HCT116 (cell line): Measurements from ENCODE around the gene PDLIM7. TPM values are rescaled to one million over a fixed set of nuclear protein-coding genes. Genes with fewer than 3 reads are reported as not detected.

Source experiments
- ATAC-seq: fragments of 200-7000 bp; cut with Tn5 transposase; 2 replicates; pipeline ENCODE4 v1.9.1; 2020; ENCODE audit warnings: mild to moderate bottlenecking, moderate library complexity
- BruUV-seq: library from RNA; stranded (reverse); fragments of 400-500 nt; replicated peaks from 2 replicates; lab custom pipeline; 2021; lab: Mats Ljungman, UMichigan
- CTCF ChIA-PET: fragments of 300-600 bp; sonication (Branson Sonifier 250); formaldehyde crosslinking; loops from one replicate; lab custom pipeline; 2021; ENCODE audit warnings: antibody characterized with exemption; lab: Charles Lee
- POLR2A ChIA-PET: fragments of 300-600, 350-600 bp; sonication (Branson Sonifier 250); formaldehyde crosslinking; loops from one replicate; lab custom pipeline; 2021; ENCODE audit warnings: antibody characterized with exemption; lab: Charles Lee
- RAD21 ChIA-PET, 2 experiments: fragments of 300-600 bp; sonication (Branson Sonifier 250); formaldehyde crosslinking; loops; one replicate each; lab custom pipeline; 2023; ENCODE audit warnings: low total read pairs in 2 of 2; ENCODE audit not compliant: uncharacterized antibody in 2 of 2, unreplicated experiment in 2 of 2, low non-redundant PET in 1 of 2; lab: Charles Lee
- DNase-seq: peaks from one replicate; pipeline ENCODE4 v3.0.0-alpha.2; 2010; ENCODE audit warnings: low read depth, low spot score
- H2AFZ ChIP-seq: fragments of 200-600 bp; shearing (Covaris generic), sonication (generic); 2 replicates; pipeline ENCODE4 v1.6.1; 2017; ENCODE audit warnings: low read depth, mixed run types, mixed read lengths, antibody characterized with exemption, low read length; ENCODE audit not compliant: poor library complexity, severe bottlenecking
- H3K27ac ChIP-seq: 2 replicates; pipeline ENCODE4 v1.5.1; 2012; ENCODE audit warnings: low read depth, low read length
- H3K27me3 ChIP-seq: fragments of 200-600 bp; sonication (generic); 2 replicates; pipeline ENCODE4 v1.6.1; 2016; ENCODE audit warnings: mixed run types, low read length, mixed read lengths; ENCODE audit not compliant: insufficient read depth
- H3K36me3 ChIP-seq, 2 experiments: fragments of 200-500 bp in 1 of 2; fragments of 200-600 bp in 1 of 2; sonication (Bioruptor generic) in 1 of 2; sonication (generic) in 1 of 2; 2 replicates each; pipeline versions ENCODE4 v1.5.1 to v1.6.1; 2014 to 2016; ENCODE audit warnings: low read length in 2 of 2, inconsistent platforms in 1 of 2, mixed read lengths in 1 of 2, mixed run types in 1 of 2; ENCODE audit not compliant: insufficient read depth in 2 of 2, control insufficient read depth in 1 of 2
- H3K4me1 ChIP-seq, 2 experiments: fragments of 200-600 bp in 1 of 2; sonication (generic) in 1 of 2; 2 replicates each; pipeline versions ENCODE4 v1.5.1 to v1.6.1; 2012 to 2017; ENCODE audit warnings: low read length in 2 of 2, inconsistent platforms in 1 of 2, mild to moderate bottlenecking in 1 of 2, mixed read lengths in 1 of 2, mixed run types in 1 of 2, moderate library complexity in 1 of 2; ENCODE audit not compliant: insufficient read depth in 2 of 2, control insufficient read depth in 1 of 2
- H3K4me2 ChIP-seq: fragments of 200-600 bp; sonication (generic); 2 replicates; pipeline ENCODE4 v1.6.1; 2017; ENCODE audit warnings: mixed run types, low read length, mixed read lengths
- H3K4me3 ChIP-seq, 2 experiments: fragments of 200-600 bp in 1 of 2; sonication (generic) in 1 of 2; replicated peaks in 1 of 2; 2 replicates each; pipeline ENCODE4 v1.5.1; 2011 to 2016; ENCODE audit warnings: low read length in 2 of 2, control low read depth in 1 of 2, low read depth in 1 of 2, mild to moderate bottlenecking in 1 of 2, mixed read lengths in 1 of 2, mixed run types in 1 of 2
- H3K79me2 ChIP-seq: fragments of 200-600 bp; sonication (generic); 2 replicates; pipeline ENCODE4 v1.6.1; 2017; ENCODE audit warnings: mild to moderate bottlenecking, mixed run types, low read length, moderate library complexity, mixed read lengths; ENCODE audit not compliant: insufficient read depth
- H3K9ac ChIP-seq: fragments of 200-600 bp; sonication (generic); 2 replicates; pipeline ENCODE4 v1.6.1; 2016; ENCODE audit warnings: low read length, mixed read lengths
- H3K9me2 ChIP-seq: fragments of 200-600 bp; sonication (generic), shearing (Covaris generic); 2 replicates; pipeline ENCODE4 v1.6.1; 2017; ENCODE audit warnings: mixed run types, mild to moderate bottlenecking, moderate library complexity; ENCODE audit not compliant: insufficient read depth
- H3K9me3 ChIP-seq, 2 experiments: fragments of 200-500 bp in 1 of 2; fragments of 200-600 bp in 1 of 2; sonication (Bioruptor generic) in 1 of 2; sonication (generic) in 1 of 2; 2 replicates each; pipeline ENCODE4 v1.6.1; 2014 to 2017; ENCODE audit warnings: low read length in 2 of 2, mixed read lengths in 2 of 2, inconsistent platforms in 1 of 2, low read depth in 1 of 2, mild to moderate bottlenecking in 1 of 2, mixed run types in 1 of 2, moderate library complexity in 1 of 2; ENCODE audit not compliant: control insufficient read depth in 1 of 2, insufficient read depth in 1 of 2
- H4K20me1 ChIP-seq: fragments of 200-600 bp; sonication (generic), shearing (Covaris generic); 2 replicates; pipeline ENCODE4 v1.6.1; 2017; ENCODE audit warnings: mixed run types, mild to moderate bottlenecking, moderate library complexity; ENCODE audit not compliant: insufficient read depth
- ATF3 ChIP-seq: IDR thresholded peaks from 2 replicates; pipeline ENCODE4 v1.6.1; 2012
- CTCF ChIP-seq, 3 experiments: fragments of 200-600 bp in 1 of 3; sonication (generic) in 1 of 3; IDR thresholded peaks in 2 of 3; conservative IDR thresholded peaks in 1 of 3; 2 replicates each; pipeline ENCODE4 v1.5.1; 2012 to 2017; ENCODE audit warnings: low read depth in 2 of 3, low read length in 2 of 3, antibody characterized with exemption in 1 of 3, borderline replicate concordance in 1 of 3, control low read depth in 1 of 3, mild to moderate bottlenecking in 1 of 3, mixed read lengths in 1 of 3, mixed run types in 1 of 3, moderate library complexity in 1 of 3; ENCODE audit not compliant: insufficient read depth in 1 of 3
- ELF1 ChIP-seq: IDR thresholded peaks from 2 replicates; pipeline ENCODE4 v1.6.1; 2012; ENCODE audit warnings: low read depth, borderline replicate concordance
- EZH2 ChIP-seq: fragments of 200-600 bp; sonication (generic); IDR thresholded peaks from 2 replicates; pipeline ENCODE4 v1.6.1; 2017; ENCODE audit warnings: antibody characterized with exemption, mixed run types
- EZH2phosphoT487 ChIP-seq: fragments of 200-600 bp; IDR thresholded peaks from 2 replicates; pipeline ENCODE4 v1.6.1; 2018; ENCODE audit warnings: antibody characterized with exemption, borderline replicate concordance
- FOSL1 ChIP-seq: IDR thresholded peaks from 2 replicates; pipeline ENCODE4 v1.6.1; 2012; ENCODE audit warnings: low read depth
- MAX ChIP-seq: IDR thresholded peaks from 2 replicates; pipeline ENCODE4 v1.6.1; 2012
- POLR2A ChIP-seq: IDR thresholded peaks from 2 replicates; pipeline ENCODE4 v1.7.0; 2011; ENCODE audit warnings: borderline replicate concordance; ENCODE audit not compliant: insufficient read depth, insufficient read length; ENCODE audit errors: extremely low read depth
- POLR2AphosphoS5 ChIP-seq: IDR thresholded peaks from 2 replicates; pipeline ENCODE4 v1.6.1; 2011; ENCODE audit warnings: mild to moderate bottlenecking, low read depth, low read length, moderate library complexity
- RAD21 ChIP-seq: IDR thresholded peaks from 2 replicates; pipeline ENCODE4 v1.6.1; 2012; ENCODE audit warnings: low read depth, mild to moderate bottlenecking
- REST ChIP-seq: IDR thresholded peaks from 2 replicates; pipeline ENCODE4 v1.6.1; 2012; ENCODE audit warnings: low read depth
- SP1 ChIP-seq: IDR thresholded peaks from 2 replicates; pipeline ENCODE4 v1.6.1; 2012; ENCODE audit warnings: low read depth
- SRF ChIP-seq: IDR thresholded peaks from 2 replicates; pipeline ENCODE4 v1.6.1; 2012; ENCODE audit warnings: low read depth
- TCF7L2 ChIP-seq: IDR thresholded peaks from 2 replicates; pipeline ENCODE4 v1.7.0; 2011; ENCODE audit warnings: borderline replicate concordance, inconsistent platforms; ENCODE audit not compliant: insufficient read depth, insufficient read length; ENCODE audit errors: extremely low read depth
- YY1 ChIP-seq: IDR thresholded peaks from 2 replicates; pipeline ENCODE4 v1.6.1; 2011; ENCODE audit warnings: low read length, low read depth, moderate library complexity, mild to moderate bottlenecking; ENCODE audit not compliant: insufficient replicate concordance; ENCODE audit errors: extremely low read depth
- ZBTB33 ChIP-seq: IDR thresholded peaks from 2 replicates; pipeline ENCODE4 v1.6.1; 2011; ENCODE audit warnings: mild to moderate bottlenecking, low read length, moderate library complexity; ENCODE audit not compliant: insufficient replicate concordance; ENCODE audit errors: extremely low read depth
- ZFX ChIP-seq: fragments of 450-650 bp; IDR thresholded peaks from 2 replicates; pipeline ENCODE4 v1.6.1; 2017
- ZNF274 ChIP-seq: fragments of 200-500 bp; sonication (Bioruptor generic); IDR thresholded peaks from 2 replicates; pipeline ENCODE4 v1.6.1; 2014; ENCODE audit warnings: mild to moderate bottlenecking, low read depth, low read length, inconsistent platforms
- intact Hi-C: fragments of 100-400 bp; cut with micrococcal nuclease; formaldehyde crosslinking; loops from 2 replicates; pipeline ENCODE4 v1.10.0; 2022
- total RNA-seq: library from RNA; stranded (reverse); gene quantifications from one replicate; pipeline ENCODE4 v1.2.1, GENCODE V29; 2021; ENCODE audit not compliant: unreplicated experiment

Gene PDLIM7
- total RNA-seq, 1 experiment from 2014 or later, result 153 TPM

GRCh38 chr5:177526191-177526590, 28.8 kb upstream of the PDLIM7 start:
- ATAC-seq, result no peak
- Histone ChIP-seq H3K79me2 (no peaks in the 10 kb centered on the region), H3K36me3 (peaks cover 24 to 28% of the 10 kb centered on the region in 2 experiments; a peak in 3 of 4 replicates), H3K9me3 (no peaks in the 10 kb centered on the region), H3K4me2 (no peak overlapping the region), H3K4me1 (no peaks in the 10 kb centered on the region), H3K9me2 (no peaks in the 10 kb centered on the region), H3K9ac (no peak overlapping the region), H4K20me1 (no peaks in the 10 kb centered on the region)
- RAD21 ChIA-PET, result no interaction called here
- BruUV-seq, result no TSS peak
- POLR2A ChIA-PET, result no interaction called here
- TF ChIP-seq YY1 (no peak), ZNF274 (no peak), SP1 (no peak), ELF1 (no peak), ZFX (no peak), ZBTB33 (no peak), FOSL1 (no peak), CTCF (IDR thresholded peaks at IDR 0.05 in 2 of 3, conservative IDR thresholded peaks at IDR 0.05 in 1 of 3; ENCODE audit: borderline replicate concordance in 1 of 3, insufficient read depth in 1 of 3, low read depth in 2 of 3, low read length in 2 of 3) (no peak), SRF (no peak), REST (no peak), EZH2phosphoT487 (no peak), TCF7L2 (no peak), ATF3 (no peak), POLR2AphosphoS5 (no peak), RAD21 (no peak), POLR2A (no peak), EZH2 (no peak), MAX (no peak)
- TF ChIP-seq, all 23 proteins: peak for 0
- intact Hi-C loops, result no loop called here
- DNase-seq, result no peak
- no peak overlapping the region for H3K4me3 ChIP-seq
- no peak overlapping the region for H2AFZ ChIP-seq
- no peaks in the 10 kb centered on the region for H3K27me3 ChIP-seq
- no peak overlapping the region for H3K27ac ChIP-seq
- CTCF ChIA-PET, result no interaction called here
